ENCODE measurements around the gene RYR1. TPM values are rescaled to one million over a fixed set of nuclear protein-coding genes. Genes with fewer than 3 reads are reported as not detected.

The RYR1 gene
- total and polyA plus RNA-seq, 2 donors (not counting 1 experiment from before 2014, with no cell fraction given), result 0.43 to 3.8 TPM

- Mint-ChIP-seq H3K4me1 (peaks cover 3% of the 10 kb centered on the region), H3K27ac (peak overlapping the region; percentile 20), H3K4me3 (no peak overlapping the region), H3K9me3 (ENCODE audit: insufficient read depth) (no peaks in the 10 kb centered on the region), H3K27me3 (peaks cover 29% of the 10 kb centered on the region)
- Histone ChIP-seq H3K4me2 (replicated peaks; ENCODE audit: low read depth, low read length, poor library complexity, severe bottlenecking) (no peak overlapping the region), H3K79me2 (ENCODE audit: control insufficient read depth, insufficient read depth, low read length) (no peaks in the 10 kb centered on the region), H3K27ac (ENCODE audit: low read length in 2 of 2) (no peak overlapping the region), H3K9me3 (ENCODE audit: control extremely low read depth in 1 of 3, control insufficient read depth in 2 of 3, insufficient read depth in 1 of 3, low read length in 2 of 3) (no peaks in the 10 kb centered on the region), H3K4me1 (ENCODE audit: control insufficient read depth in 2 of 2, insufficient read depth in 2 of 2, low read length in 2 of 2) (no peaks in the 10 kb centered on the region), H3K4me3 (ENCODE audit: control extremely low read depth in 1 of 5, extremely low read depth in 1 of 5, insufficient read depth in 1 of 5, low read depth in 2 of 5, low read length in 4 of 5) (no peak overlapping the region), H3K9ac (ENCODE audit: low read length) (no peak overlapping the region), H3K36me3 (replicated peaks in 1 of 2; ENCODE audit: control extremely low read depth in 1 of 2, control insufficient read depth in 1 of 2, extremely low read depth in 1 of 2, insufficient read depth in 2 of 2, low read length in 1 of 2) (no peaks in the 10 kb centered on the region), H3K27me3 (replicated peaks in 1 of 4; ENCODE audit: control extremely low read depth in 1 of 4, control insufficient read depth in 3 of 4, insufficient read depth in 4 of 4, low read length in 3 of 4) (no peaks in the 10 kb centered on the region), H4K20me1 (ENCODE audit: control insufficient read depth, insufficient read depth, low read length, poor library complexity, severe bottlenecking) (no peaks in the 10 kb centered on the region), H2AFZ (ENCODE audit: insufficient read depth, low read depth, low read length, poor library complexity, severe bottlenecking) (no peak overlapping the region)
- ChIA-PET POLR2A (no interaction called here), CTCF (no interaction called here)
- no peak for DNase-seq
- TF ChIP-seq CTCF (IDR thresholded peaks at IDR 0.05), result no peak
- intact Hi-C loops (cut with micrococcal nuclease), result no loop called here
- WGBS (ENCODE audit: insufficient coverage), result 94% methylated on average over 7 of the region's 9 CpGs
- ATAC-seq (ENCODE audit: low read depth), result no peak
Observed at GRCh38 chr19:38442736-38443135, 9.2 kb downstream of the RYR1 start.

GRCh38 chr19:38443458-38443999 lies 10.0 kb downstream of the RYR1 start:
- H3K4me2 ChIP-seq (replicated peaks; ENCODE audit: low read depth, low read length, poor library complexity, severe bottlenecking), result no peak overlapping the region
- no peaks in the 10 kb centered on the region for H3K4me1 ChIP-seq (ENCODE audit: control insufficient read depth in 2 of 2, insufficient read depth in 2 of 2, low read length in 2 of 2)
- no peaks in the 10 kb centered on the region for H3K79me2 ChIP-seq (ENCODE audit: control insufficient read depth, insufficient read depth, low read length)
- no peak overlapping the region for H3K9ac ChIP-seq (ENCODE audit: low read length)
- Mint-ChIP-seq H3K4me1 (no peaks in the 10 kb centered on the region), H3K9me3 (ENCODE audit: insufficient read depth) (no peaks in the 10 kb centered on the region), H3K27ac (no peak overlapping the region), H3K27me3 (peaks cover 24% of the 10 kb centered on the region), H3K4me3 (no peak overlapping the region)
- H3K36me3 ChIP-seq (replicated peaks in 1 of 2; ENCODE audit: control extremely low read depth in 1 of 2, control insufficient read depth in 1 of 2, extremely low read depth in 1 of 2, insufficient read depth in 2 of 2, low read length in 1 of 2), result no peaks in the 10 kb centered on the region
- H2AFZ ChIP-seq (ENCODE audit: insufficient read depth, low read depth, low read length, poor library complexity, severe bottlenecking), result no peak overlapping the region
- H3K27me3 ChIP-seq (replicated peaks in 1 of 4; ENCODE audit: control extremely low read depth in 1 of 4, control insufficient read depth in 3 of 4, insufficient read depth in 4 of 4, low read length in 3 of 4), result no peaks in the 10 kb centered on the region
- DNase-seq (no peak), ATAC-seq (ENCODE audit: low read depth) (no peak)
- intact Hi-C loops (cut with micrococcal nuclease), result no loop called here
- CTCF ChIA-PET, result no interaction called here
- POLR2A ChIA-PET, result no interaction called here
- H4K20me1 ChIP-seq (ENCODE audit: control insufficient read depth, insufficient read depth, low read length, poor library complexity, severe bottlenecking), result no peaks in the 10 kb centered on the region
- no peak overlapping the region for H3K27ac ChIP-seq (ENCODE audit: low read length in 2 of 2)
- 92% methylated on average over 13 of the region's 15 CpGs for WGBS (ENCODE audit: insufficient coverage)
- no peak overlapping the region for H3K4me3 ChIP-seq (ENCODE audit: control extremely low read depth in 1 of 5, extremely low read depth in 1 of 5, insufficient read depth in 1 of 5, low read depth in 2 of 5, low read length in 4 of 5)
- TF ChIP-seq CTCF (IDR thresholded peaks at IDR 0.05) (no peak), EZH2 (IDR thresholded peaks at IDR 0.05; ENCODE audit: borderline replicate concordance, insufficient read depth, low read depth, low read length, poor library complexity, severe bottlenecking) (no peak)
- H3K9me3 ChIP-seq (ENCODE audit: control extremely low read depth in 1 of 3, control insufficient read depth in 2 of 3, insufficient read depth in 1 of 3, low read length in 2 of 3), result no peaks in the 10 kb centered on the region

All from B cell (primary cell).